GM12872 (cell line): ENCODE measurements around the gene RAC3.

Source experiments
- TF ChIP-seq, protein P1 (sequence below): IDR thresholded peaks from 3 replicates; pipeline ENCODE4 v1.5.1; 2011; ENCODE audit warnings: low read depth, mild to moderate bottlenecking, low read length, moderate library complexity; ENCODE audit not compliant: insufficient read depth

RAC3 gene

DNA sequence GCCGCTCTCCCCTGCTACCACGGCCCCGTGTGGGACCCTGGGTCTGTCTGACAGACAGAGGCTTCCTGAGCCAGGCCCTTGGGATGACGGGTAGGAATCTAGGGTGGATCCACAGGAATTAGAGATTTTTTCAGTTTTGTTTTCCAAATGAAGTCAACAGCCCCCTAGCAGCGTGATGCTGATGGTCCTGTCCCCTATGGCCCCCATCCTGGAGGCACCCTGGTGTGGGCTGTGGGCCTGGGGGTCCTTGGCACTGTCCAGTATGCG, 24.3 kb upstream of the RAC3 start:
- TF ChIP-seq, protein P1, sequence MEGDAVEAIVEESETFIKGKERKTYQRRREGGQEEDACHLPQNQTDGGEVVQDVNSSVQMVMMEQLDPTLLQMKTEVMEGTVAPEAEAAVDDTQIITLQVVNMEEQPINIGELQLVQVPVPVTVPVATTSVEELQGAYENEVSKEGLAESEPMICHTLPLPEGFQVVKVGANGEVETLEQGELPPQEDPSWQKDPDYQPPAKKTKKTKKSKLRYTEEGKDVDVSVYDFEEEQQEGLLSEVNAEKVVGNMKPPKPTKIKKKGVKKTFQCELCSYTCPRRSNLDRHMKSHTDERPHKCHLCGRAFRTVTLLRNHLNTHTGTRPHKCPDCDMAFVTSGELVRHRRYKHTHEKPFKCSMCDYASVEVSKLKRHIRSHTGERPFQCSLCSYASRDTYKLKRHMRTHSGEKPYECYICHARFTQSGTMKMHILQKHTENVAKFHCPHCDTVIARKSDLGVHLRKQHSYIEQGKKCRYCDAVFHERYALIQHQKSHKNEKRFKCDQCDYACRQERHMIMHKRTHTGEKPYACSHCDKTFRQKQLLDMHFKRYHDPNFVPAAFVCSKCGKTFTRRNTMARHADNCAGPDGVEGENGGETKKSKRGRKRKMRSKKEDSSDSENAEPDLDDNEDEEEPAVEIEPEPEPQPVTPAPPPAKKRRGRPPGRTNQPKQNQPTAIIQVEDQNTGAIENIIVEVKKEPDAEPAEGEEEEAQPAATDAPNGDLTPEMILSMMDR = no peak

DNA sequence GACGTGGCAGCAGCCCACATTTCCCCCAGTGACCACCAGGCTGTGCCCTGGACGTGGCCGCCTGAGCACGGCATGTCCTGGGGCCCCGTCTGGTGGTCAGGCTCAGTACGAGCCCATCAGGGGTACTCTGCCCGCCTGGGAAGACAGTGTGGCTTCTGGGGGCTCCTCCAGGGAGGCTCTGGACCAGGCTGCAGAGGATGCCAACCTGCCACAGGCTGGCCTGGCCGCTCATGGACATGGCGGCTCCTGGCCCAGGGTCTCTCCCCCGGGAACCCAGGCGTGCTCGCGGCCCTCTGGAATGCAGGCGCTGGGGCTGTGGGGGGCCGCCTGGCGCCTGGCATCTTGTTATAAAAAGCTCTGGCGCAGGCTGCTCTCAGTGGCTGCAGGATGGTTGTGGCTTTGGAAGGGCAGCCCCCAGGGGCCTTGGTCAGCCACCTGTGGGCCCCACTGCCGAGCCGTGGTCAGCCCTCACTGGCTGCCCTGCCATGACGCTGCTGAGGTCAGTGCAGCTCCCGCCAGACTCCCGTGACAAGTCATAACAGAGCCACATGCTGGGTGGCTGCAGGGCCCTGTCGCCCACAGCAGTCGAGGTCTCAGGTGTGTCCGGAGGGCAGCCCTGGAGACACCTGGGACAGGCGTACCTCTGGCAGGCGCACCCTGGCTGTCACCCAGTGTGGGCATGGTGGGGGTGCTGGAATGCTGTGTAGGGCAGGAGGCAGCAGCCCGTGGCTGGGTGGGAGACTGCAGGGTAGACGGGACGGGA, 23.8 kb upstream of the RAC3 start:
- TF ChIP-seq, protein P1 = no peak

DNA sequence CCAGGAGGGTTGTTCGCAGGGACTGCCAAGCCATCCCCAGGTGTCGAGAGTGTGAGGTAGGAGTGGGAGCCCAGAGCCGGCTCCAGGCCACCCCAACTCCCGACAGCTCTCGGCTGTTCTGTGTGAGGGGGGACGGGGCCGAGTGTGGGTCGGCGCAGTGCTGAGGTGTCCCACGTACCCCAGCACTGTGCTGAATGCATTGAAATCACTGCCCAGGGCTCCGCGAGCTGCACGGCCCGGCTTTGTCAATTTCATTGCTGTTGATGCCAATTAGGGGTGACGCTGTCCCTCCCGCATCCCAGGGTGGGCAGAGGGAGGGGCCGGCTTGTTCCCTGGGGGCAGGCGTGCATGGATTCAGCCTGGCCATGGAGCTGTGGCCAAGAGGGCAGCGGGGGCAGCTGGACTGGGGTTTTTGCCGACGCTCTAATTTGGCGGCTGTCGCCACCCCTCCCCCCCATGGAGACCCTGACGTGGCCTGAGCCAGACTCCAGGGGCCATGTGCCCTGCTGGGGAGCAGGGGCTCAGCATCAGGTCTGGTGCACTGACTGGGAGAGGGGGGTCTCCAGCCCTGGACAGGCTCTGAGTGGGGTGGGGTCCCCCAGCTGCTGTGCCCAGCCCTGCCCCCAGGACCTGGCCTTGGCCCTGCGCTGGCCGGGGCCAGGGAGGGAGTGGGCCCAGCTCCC, 23.1 kb upstream of the RAC3 start:
- TF ChIP-seq, protein P1 = no peak

DNA sequence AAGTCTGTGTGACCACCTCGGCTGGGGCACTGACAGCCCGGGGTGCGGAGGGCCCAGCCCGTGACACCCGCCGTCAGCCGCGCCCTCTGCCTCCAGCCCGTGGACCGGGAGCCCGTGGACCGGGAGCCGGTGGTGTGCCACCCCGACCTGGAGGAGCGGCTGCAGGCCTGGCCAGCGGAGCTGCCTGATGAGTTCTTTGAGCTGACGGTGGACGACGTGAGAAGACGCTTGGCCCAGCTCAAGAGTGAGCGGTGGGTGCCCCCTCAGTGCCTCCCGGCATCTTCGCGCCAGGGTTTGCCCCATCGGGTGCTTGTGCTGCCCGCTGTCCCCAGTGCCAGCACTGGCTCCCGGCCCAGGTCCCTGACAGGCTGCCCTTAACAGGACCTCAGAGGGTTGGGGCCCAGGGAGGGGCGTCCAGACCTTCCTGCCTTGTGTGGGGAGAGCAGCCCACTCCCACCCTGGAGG, 22.5 kb upstream of the RAC3 start:
- TF ChIP-seq, protein P1 = no peak

DNA sequence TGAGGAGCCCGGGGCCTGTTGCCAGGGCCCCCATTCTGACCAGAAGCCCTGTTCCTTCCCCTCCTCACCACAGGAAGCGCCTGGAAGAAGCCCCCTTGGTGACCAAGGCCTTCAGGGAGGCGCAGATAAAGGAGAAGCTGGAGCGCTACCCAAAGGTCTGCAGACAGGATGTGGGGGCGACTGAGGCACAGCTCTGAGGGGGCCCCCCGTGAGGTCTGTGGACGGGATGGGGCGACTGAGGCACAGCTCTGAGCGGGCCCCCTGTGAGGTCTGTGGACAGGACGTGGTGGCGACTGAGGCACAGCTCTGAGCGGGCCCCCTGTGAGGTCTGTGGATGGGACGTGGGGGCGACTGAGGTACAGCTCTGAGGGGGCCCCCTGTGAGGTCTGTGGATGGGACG, 22.1 kb upstream of the RAC3 start:
- TF ChIP-seq, protein P1 = no peak

DNA sequence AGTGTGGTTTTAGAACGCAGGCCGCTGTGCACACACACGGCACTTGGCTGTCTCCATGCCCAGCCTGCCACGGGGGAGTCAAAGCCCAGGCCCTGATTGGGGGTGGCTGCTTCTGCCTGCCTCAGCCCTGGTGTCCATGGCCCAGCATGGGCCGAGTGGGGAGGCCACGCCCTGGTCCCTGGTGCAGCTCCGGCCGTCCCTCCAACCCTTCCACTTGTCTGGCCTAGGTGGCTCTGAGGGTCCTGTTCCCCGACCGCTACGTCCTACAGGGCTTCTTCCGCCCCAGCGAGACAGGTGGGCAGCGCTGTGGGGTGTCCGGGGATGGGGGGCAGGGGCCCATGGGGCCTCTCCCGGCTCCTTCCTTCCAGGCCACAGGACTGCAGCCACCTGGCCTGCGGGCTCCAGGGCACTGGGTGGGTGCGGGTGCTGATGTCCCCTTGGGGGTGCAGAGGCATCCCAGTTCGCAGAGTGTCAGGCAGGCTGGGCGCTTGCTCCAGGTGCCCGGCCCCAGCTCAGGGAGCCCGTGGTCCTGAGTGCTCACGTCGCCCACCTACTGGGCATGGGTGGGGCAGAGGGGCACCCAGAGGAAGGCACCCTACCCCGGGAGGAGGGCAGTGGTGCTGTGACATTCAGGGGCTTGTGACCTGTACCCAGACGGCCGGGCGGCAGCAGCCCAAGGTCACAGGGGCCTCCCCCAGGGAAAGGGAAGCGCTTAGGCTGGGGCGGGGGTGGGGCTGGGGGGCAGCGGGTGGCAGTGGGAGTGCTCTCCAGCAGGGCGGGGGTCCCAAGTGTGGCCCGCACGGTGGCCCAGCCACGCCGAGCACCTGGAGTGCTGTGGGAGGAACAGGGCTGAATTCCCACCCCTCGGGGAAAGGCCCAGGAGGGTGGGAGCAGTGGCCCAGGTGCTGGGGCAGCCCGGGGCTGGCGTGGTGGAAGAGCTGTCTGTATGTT, 20.6 kb upstream of the RAC3 start:
- TF ChIP-seq, protein P1 = no peak

DNA sequence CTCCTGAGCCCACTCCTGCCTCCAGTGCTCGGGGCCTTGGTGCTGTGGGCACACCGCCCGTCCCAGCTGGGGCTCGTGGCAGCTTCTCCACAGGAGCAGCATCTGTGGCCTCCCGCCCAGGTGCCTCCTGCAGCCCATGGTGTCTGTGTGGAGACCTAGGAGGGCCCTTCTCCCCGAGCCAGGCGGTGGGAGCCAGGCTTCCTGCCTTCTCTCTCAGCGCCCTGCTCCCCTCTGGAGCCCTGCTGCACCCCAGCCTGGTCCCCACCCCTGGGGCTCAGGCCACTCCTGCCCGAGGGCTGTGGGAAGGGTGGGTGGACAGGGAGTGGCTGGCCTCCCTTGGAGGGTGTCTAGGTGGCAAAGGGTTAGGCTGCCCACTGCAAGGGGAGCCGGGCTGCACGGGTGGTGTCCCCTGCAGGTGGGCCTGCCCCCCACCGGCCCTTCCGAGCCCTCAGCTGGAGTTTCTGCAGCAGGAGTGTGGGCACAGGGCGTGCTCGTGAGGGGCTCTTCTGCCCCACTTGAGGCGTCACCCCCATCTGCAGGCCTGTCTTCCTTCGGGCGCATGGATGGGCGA, 19.8 kb upstream of the RAC3 start:
- TF ChIP-seq, protein P1 = no peak
